ENCODE data around the gene PRPF40A.

Gene PRPF40A

GRCh38 chr2:152718076-152718908, 1.0 kb upstream of the PRPF40A start, which contains the start of gene ARL6IP6:
ARL6IP6 (plus strand) TSS chr2:152718620; CDS start chr2:152718625, 5 bp downstream.
- peak; percentile 76 to 77 for DNase-seq (ENCODE audit: low read depth in 2 of 2)

- DNase-seq (ENCODE audit: low read depth in 2 of 2) = peak in 1 of 2 donors; percentile 24
These were observed 445 bp downstream of the PRPF40A start for GRCh38 chr2:152716805-152717227.

- DNase-seq (ENCODE audit: low read depth in 2 of 2) = no peak
These were observed 1.3 kb downstream of the PRPF40A start for GRCh38 chr2:152715854-152716428.

GRCh38 chr2:152715112-152715511, 2.1 kb downstream of the PRPF40A start:
- no peak for DNase-seq (ENCODE audit: low read depth in 2 of 2)

GRCh38 chr2:152710713-152711112, 6.5 kb downstream of the PRPF40A start:
- DNase-seq (ENCODE audit: low read depth in 2 of 2) = no peak

- no peak for DNase-seq (ENCODE audit: low read depth in 2 of 2)
These were observed 8.5 kb downstream of the PRPF40A start for GRCh38 chr2:152708742-152709141.

- no peak for DNase-seq (ENCODE audit: low read depth in 2 of 2)
These were observed 10.7 kb downstream of the PRPF40A start for GRCh38 chr2:152706477-152707021.

GRCh38 chr2:152701198-152701597, 16.1 kb downstream of the PRPF40A start:
- DNase-seq (ENCODE audit: low read depth in 2 of 2) = no peak

GRCh38 chr2:152696476-152696875, 20.8 kb downstream of the PRPF40A start:
- no peak for DNase-seq (ENCODE audit: low read depth in 2 of 2)

GRCh38 chr2:152695763-152696162, 21.5 kb downstream of the PRPF40A start:
- no peak for DNase-seq (ENCODE audit: low read depth in 2 of 2)

GRCh38 chr2:152694161-152694661, 23.1 kb downstream of the PRPF40A start:
- no peak for DNase-seq (ENCODE audit: low read depth in 2 of 2)

GRCh38 chr2:152693033-152693432, 24.2 kb downstream of the PRPF40A start:
- DNase-seq (ENCODE audit: low read depth in 2 of 2) = no peak

GRCh38 chr2:152686321-152686720, 30.9 kb downstream of the PRPF40A start:
- no peak for DNase-seq (ENCODE audit: low read depth in 2 of 2)

- no peak for DNase-seq (ENCODE audit: low read depth in 2 of 2)
These were observed 33.9 kb downstream of the PRPF40A start for GRCh38 chr2:152683400-152683799.

GRCh38 chr2:152682663-152683062, 34.6 kb downstream of the PRPF40A start:
- no peak for DNase-seq (ENCODE audit: low read depth in 2 of 2)

- DNase-seq (ENCODE audit: low read depth in 2 of 2) = no peak
These were observed 38.5 kb downstream of the PRPF40A start for GRCh38 chr2:152678808-152679207.

GRCh38 chr2:152676461-152676860, 40.8 kb downstream of the PRPF40A start:
- no peak for DNase-seq (ENCODE audit: low read depth in 2 of 2)

GRCh38 chr2:152674334-152674733, 42.9 kb downstream of the PRPF40A start:
- no peak for DNase-seq (ENCODE audit: low read depth in 2 of 2)

- DNase-seq (ENCODE audit: low read depth in 2 of 2) = no peak
These were observed 52.5 kb downstream of the PRPF40A start for GRCh38 chr2:152664725-152665124.

- DNase-seq (ENCODE audit: low read depth in 2 of 2) = no peak
These were observed 56.2 kb downstream of the PRPF40A start for GRCh38 chr2:152661076-152661475.

GRCh38 chr2:152658221-152658620, 59.0 kb downstream of the PRPF40A start:
- DNase-seq (ENCODE audit: low read depth in 2 of 2) = no peak

GRCh38 chr2:152657043-152657442, 60.2 kb downstream of the PRPF40A start:
- DNase-seq (ENCODE audit: low read depth in 2 of 2) = no peak

GRCh38 chr2:152655880-152656279, 61.4 kb downstream of the PRPF40A start:
- no peak for DNase-seq (ENCODE audit: low read depth in 2 of 2)

Data from stimulated activated CD4-positive, alpha-beta T cell treated with anti-CD3 and anti-CD28 coated beads, Interleukin-1b, Interleukin-23, amount 100 ng/mL, for 1 hour (primary cell).